Breast epithelium (tissue), 3 donors: ENCODE data around the gene MT1E.

Experiments used
- POLR2A ChIP-seq: fragments of 450-650 bp; IDR thresholded peaks from one replicate; pipeline ENCODE4 v1.6.1; 2016; ENCODE audit warnings: antibody characterized with exemption, mild to moderate bottlenecking, moderate library complexity
- TF ChIP-seq, protein P1 (sequence below), 3 donors: fragments of 450-650 bp; IDR thresholded peaks; one replicate each; pipeline ENCODE4 v1.5.1; 2016 to 2017; ENCODE audit warnings: antibody characterized with exemption in 3 of 3, mild to moderate bottlenecking in 3 of 3, moderate library complexity in 3 of 3

DNA sequence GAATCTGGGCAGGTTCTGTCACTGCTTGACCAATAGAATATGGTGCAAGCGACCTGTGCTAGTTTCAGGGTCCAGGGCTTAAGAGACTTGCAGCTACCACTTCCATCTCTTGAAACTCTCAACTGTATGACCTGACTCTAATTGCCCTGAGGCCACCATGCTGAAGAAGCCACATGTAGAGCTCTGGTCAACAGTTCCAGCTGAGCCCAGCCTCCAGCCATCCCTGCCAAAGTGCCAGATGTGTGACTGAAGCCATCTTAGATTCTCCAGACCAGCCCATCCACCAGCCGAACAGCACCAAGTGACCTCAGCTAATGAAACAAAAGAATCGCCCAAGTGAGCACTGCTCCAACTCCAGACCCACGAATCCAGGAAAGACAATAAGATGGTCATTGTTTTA lies 20.6 kb upstream of the MT1E start:
- TF ChIP-seq, protein P1, sequence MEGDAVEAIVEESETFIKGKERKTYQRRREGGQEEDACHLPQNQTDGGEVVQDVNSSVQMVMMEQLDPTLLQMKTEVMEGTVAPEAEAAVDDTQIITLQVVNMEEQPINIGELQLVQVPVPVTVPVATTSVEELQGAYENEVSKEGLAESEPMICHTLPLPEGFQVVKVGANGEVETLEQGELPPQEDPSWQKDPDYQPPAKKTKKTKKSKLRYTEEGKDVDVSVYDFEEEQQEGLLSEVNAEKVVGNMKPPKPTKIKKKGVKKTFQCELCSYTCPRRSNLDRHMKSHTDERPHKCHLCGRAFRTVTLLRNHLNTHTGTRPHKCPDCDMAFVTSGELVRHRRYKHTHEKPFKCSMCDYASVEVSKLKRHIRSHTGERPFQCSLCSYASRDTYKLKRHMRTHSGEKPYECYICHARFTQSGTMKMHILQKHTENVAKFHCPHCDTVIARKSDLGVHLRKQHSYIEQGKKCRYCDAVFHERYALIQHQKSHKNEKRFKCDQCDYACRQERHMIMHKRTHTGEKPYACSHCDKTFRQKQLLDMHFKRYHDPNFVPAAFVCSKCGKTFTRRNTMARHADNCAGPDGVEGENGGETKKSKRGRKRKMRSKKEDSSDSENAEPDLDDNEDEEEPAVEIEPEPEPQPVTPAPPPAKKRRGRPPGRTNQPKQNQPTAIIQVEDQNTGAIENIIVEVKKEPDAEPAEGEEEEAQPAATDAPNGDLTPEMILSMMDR (IDR thresholded peaks at IDR 0.05), result no peak
- TF ChIP-seq POLR2A, result no peak
